ENCODE measurements around the gene ATG16L1. TPM values are rescaled to one million over a fixed set of nuclear protein-coding genes. Genes with fewer than 3 reads are reported as not detected.
A peak's percentile ranks its signal among the peaks of the same experiment; 100 is the strongest.

The ATG16L1 gene
- total RNA-seq, 2 experiments from 2014 or later, result 27.0 to 30.5 TPM

DNA sequence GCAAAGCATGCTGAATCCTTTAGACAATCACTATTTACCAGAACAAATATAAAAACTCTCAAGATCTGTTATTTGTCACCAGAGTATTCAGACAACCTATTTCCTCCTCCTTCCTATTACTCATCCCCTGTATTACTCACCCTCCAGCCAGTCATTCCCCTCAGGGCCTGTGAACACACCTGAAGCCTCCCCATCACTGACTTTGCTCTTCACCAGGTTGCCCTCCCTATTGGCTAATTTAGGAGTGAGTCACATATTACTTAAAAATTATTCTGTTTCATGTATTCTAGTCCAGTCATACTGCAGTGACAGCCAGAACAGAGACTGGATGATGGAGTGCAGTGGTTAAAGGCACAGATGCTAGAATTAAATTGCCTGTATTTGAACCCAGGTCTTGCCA lies 3.7 kb upstream of the ATG16L1 start:
- intact Hi-C loops (cut with micrococcal nuclease), result loop anchor here (1.0 to 10.0 kb wide), 6 partner anchors 13 to 695 kb away; partner anchors contain the start of genes EIF4E2 and TIGD1
- DNase-seq, result peak; percentile 82
- Mint-ChIP-seq H3K4me1 (ENCODE audit: low read depth) (peaks cover 50% of the 10 kb centered on the region), H3K27me3 (no peaks in the 10 kb centered on the region), H3K27ac (peak overlapping the region; percentile 95), H3K36me3 (no peaks in the 10 kb centered on the region), H3K9me3 (no peaks in the 10 kb centered on the region), H3K4me3 (peak overlapping the region; percentile 48)
- CTCF ChIA-PET, result no interaction called here
- POLR2A ChIA-PET, result no interaction called here

DNA sequence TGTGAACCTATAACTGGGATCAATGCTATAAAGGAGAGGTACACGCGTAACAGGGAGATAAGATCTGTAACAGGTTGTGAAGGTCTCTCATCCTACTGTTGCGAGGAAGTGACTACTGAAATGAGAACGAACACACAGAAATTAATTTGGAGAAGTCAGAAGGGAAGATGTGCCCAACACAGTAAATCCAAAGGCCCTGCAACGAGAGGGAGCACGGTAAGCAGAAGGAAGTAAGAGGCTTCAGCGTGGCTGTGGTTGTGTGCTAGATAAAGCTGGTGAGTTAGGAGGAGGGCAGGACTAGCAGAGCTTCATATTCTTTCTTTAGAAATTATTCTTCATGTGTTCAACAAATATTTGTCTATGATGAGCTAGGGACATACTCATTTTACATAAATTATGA lies 2.5 kb upstream of the ATG16L1 start:
- H3K9me3 Mint-ChIP-seq, result no peaks in the 10 kb centered on the region
- intact Hi-C loops (cut with micrococcal nuclease), result loop anchor here (5.0 to 10.0 kb wide), 2 partner anchors 354 to 697 kb away; partner anchors contain the start of genes EIF4E2 and TIGD1
- peak overlapping the region; percentile 71 for H3K27ac Mint-ChIP-seq
- H3K4me1 Mint-ChIP-seq (ENCODE audit: low read depth), result peaks cover 56% of the 10 kb centered on the region
- CTCF ChIA-PET, result interaction anchor here (0.9 to 1.9 kb wide), 5 partner anchors 166 to 289 kb away, joined by 3 to 4 read pairs (median 4); no protein-coding TSS in a partner anchor
- DNase-seq, result no peak
- H3K4me3 Mint-ChIP-seq, result peak overlapping the region; percentile 10
- peaks cover 5% of the 10 kb centered on the region for H3K36me3 Mint-ChIP-seq
- H3K27me3 Mint-ChIP-seq, result no peaks in the 10 kb centered on the region
- POLR2A ChIA-PET, result interaction anchor here (0.6 to 4.3 kb wide), 2 partner anchors 166 to 188 kb away, joined by 3 to 23 read pairs; partner anchors contain the start of gene INPP5D

DNA sequence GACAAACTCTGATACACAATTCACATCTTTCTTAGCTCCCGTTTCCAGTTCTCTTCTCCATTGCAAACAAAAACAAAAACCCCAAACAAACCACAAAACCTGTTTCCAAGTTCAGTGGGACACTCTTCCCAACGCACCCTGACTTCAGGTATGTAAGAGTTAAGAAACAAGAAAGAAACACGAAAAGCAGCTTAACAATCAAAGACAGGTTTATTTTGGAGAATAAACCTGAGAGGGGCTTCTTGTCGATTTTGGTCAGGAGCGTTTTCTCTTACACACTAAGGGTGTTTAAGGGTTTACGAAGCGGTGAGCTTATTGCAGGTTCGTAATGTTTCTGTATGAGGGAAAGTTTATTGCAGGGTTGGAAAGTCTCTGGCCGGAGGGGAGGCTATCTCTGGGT lies 905 bp upstream of the ATG16L1 start:
- ChIA-PET CTCF (interaction anchor here (1.1 to 3.2 kb wide), 14 partner anchors 9 to 637 kb away, joined by 3 to 31 read pairs (median 4); partner anchors contain the start of gene INPP5D), POLR2A (interaction anchor here (0.7 to 4.3 kb wide), 6 partner anchors 16 to 633 kb away, joined by 3 to 23 read pairs (median 3); partner anchors contain the start of gene INPP5D)
- DNase-seq, result no peak
- intact Hi-C loops (cut with micrococcal nuclease), result loop anchor here (2.0 to 5.0 kb wide), 4 partner anchors 108 to 553 kb away; partner anchors contain the start of gene GIGYF2
- H3K27me3 Mint-ChIP-seq, result no peaks in the 10 kb centered on the region
- peaks cover 10% of the 10 kb centered on the region for H3K36me3 Mint-ChIP-seq
- peaks cover 62% of the 10 kb centered on the region for H3K4me1 Mint-ChIP-seq (ENCODE audit: low read depth)
- peak overlapping the region; percentile 96 for H3K27ac Mint-ChIP-seq
- peak overlapping the region; percentile 91 for H3K4me3 Mint-ChIP-seq
- no peaks in the 10 kb centered on the region for H3K9me3 Mint-ChIP-seq

DNA sequence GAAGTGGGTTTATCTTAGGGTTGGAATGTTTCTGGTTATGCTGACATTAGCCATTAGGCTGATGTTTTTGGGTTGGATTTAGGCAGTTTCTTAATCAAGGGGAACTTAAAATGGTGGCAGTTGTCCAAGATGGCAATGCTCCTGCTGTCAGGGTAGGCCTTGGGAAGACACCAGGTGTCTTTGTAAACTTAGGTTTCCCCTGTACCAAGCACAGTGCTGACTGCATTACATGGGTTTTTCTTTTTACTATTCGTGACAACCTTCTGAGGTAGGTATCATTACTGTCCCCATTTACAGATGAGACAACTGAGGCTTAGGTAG lies 528 bp upstream of the ATG16L1 start:
- no peaks in the 10 kb centered on the region for H3K9me3 Mint-ChIP-seq
- H3K27ac Mint-ChIP-seq, result peak overlapping the region; percentile 96
- no peak for DNase-seq
- no peaks in the 10 kb centered on the region for H3K27me3 Mint-ChIP-seq
- H3K36me3 Mint-ChIP-seq, result peaks cover 10% of the 10 kb centered on the region
- ChIA-PET CTCF (interaction anchor here (0.9 to 3.2 kb wide), 15 partner anchors 9 to 638 kb away, joined by 3 to 31 read pairs (median 4); partner anchors contain the start of gene INPP5D), POLR2A (interaction anchor here (0.7 to 4.3 kb wide), 9 partner anchors 16 to 633 kb away, joined by 3 to 23 read pairs (median 3); partner anchors contain the start of gene INPP5D)
- intact Hi-C loops (cut with micrococcal nuclease), result loop anchor here (1.0 to 5.0 kb wide), 9 partner anchors 17 to 645 kb away; partner anchors contain the start of gene GIGYF2
- H3K4me3 Mint-ChIP-seq, result peak overlapping the region; percentile 91
- peaks cover 66% of the 10 kb centered on the region for H3K4me1 Mint-ChIP-seq (ENCODE audit: low read depth)

DNA sequence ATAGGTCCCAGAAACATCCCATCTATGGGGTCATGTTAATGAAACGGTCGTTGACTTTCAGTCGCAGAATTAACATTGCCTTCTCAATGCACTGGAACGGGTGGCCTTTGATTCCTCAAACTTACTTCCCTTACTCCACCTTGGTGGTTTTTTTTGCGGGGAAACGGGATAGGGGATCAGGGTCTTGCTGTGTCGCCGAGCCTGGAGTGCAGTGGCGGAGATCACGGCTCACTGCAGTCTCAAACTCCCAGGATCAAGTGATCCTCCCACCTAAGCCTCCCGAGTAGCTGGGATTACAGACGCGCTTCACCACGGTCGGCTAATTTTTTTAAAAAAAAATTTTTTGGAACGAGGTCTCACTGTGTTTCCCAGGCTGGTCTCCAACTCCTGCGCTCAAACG lies 754 bp downstream of the ATG16L1 start:
- CTCF ChIA-PET, result interaction anchor here (1.2 to 3.2 kb wide), 10 partner anchors 9 to 192 kb away, joined by 3 to 31 read pairs (median 10); partner anchors contain the start of gene INPP5D
- Mint-ChIP-seq H3K4me1 (ENCODE audit: low read depth) (peaks cover 63% of the 10 kb centered on the region), H3K27ac (peak overlapping the region; percentile 96), H3K36me3 (peaks cover 16% of the 10 kb centered on the region), H3K27me3 (no peaks in the 10 kb centered on the region), H3K9me3 (no peaks in the 10 kb centered on the region), H3K4me3 (peak overlapping the region; percentile 91)
- POLR2A ChIA-PET, result interaction anchor here (0.8 to 4.3 kb wide), 4 partner anchors 16 to 191 kb away, joined by 3 to 23 read pairs (median 12); partner anchors contain the start of gene INPP5D
- no peak for DNase-seq
- intact Hi-C loops (cut with micrococcal nuclease), result loop anchor here (5.0 kb wide), 2 partner anchors 415 to 555 kb away; partner anchors contain the start of gene GIGYF2

DNA sequence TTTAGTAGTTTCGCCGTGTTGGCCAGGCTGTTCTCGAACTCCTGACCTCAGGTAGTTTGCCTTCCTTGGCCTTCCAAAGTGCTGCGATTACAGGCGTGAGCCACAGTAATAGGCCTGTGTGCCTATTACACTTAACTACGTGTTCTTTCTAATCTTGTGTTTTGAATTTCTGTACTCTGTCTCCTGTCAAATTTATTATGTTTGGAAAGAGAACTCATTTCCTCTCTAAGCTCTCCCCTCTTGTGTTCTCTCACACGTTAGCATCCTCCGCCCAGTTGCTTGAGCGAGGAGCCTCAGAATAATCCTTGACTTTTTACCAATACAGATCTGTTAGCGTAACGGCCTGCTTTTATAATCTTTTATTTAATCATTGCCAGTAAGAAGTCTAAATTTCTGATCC lies 3.7 kb downstream of the ATG16L1 start:
- CTCF ChIA-PET, result no interaction called here

DNA sequence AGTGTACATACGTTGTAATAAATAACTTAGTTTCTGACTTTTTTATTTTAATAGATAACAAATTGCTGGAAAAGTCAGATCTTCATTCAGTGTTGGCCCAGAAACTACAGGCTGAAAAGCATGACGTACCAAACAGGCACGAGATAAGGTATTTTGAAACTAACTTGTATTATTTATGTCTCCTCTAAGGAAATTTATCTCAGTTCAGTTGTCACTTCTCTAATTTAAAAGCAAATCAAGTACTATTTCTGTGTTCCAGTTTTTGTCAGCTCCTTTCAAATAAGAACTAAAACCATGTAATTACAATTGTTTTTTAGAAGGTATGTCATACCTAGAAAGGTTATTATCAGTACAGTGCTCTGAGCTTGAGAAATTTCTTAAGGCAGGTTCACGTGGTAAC lies 4.6 kb downstream of the ATG16L1 start:
- Mint-ChIP-seq H3K4me3 (no peak overlapping the region), H3K4me1 (ENCODE audit: low read depth) (peaks cover 56% of the 10 kb centered on the region), H3K27ac (no peak overlapping the region), H3K36me3 (peaks cover 45% of the 10 kb centered on the region), H3K27me3 (no peaks in the 10 kb centered on the region), H3K9me3 (no peaks in the 10 kb centered on the region)
- ChIA-PET CTCF (no interaction called here), POLR2A (interaction anchor here (0.9 kb wide), 1 partner anchor 32 kb away, joined by 3 read pairs; no protein-coding TSS in a partner anchor)
- intact Hi-C loops (cut with micrococcal nuclease), result no loop called here
- DNase-seq, result no peak

More for the DNA sequence above, 3.7 kb downstream of the ATG16L1 start:
- no peak overlapping the region for H3K4me3 Mint-ChIP-seq
- POLR2A ChIA-PET, result no interaction called here
- no peaks in the 10 kb centered on the region for H3K9me3 Mint-ChIP-seq
- H3K4me1 Mint-ChIP-seq (ENCODE audit: low read depth), result peaks cover 60% of the 10 kb centered on the region
- no peak for DNase-seq
- H3K27me3 Mint-ChIP-seq, result no peaks in the 10 kb centered on the region
- no peak overlapping the region for H3K27ac Mint-ChIP-seq
- intact Hi-C loops (cut with micrococcal nuclease), result no loop called here
- H3K36me3 Mint-ChIP-seq, result peaks cover 40% of the 10 kb centered on the region

DNA sequence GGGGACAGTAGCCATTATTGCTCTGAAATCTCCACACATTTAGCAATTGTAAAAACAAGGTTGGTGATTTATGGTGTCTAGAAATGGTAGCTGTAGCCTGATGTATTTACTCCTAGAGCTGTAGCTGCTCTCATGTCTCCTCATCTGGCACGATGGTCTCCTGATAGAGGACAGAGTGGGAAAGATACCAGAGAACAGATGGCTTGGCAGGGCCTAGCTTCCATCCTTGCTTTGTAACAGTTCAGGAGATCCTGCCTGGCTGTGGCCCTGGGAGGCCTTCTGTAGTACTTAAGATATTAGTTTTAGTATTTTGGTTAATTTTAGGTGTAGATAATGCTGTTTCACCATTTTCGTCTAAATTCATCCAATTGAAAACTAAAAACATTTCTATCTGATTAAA lies 6.7 kb downstream of the ATG16L1 start:
- intact Hi-C loops (cut with micrococcal nuclease), result no loop called here
- no peak for DNase-seq
- H3K27me3 Mint-ChIP-seq, result no peaks in the 10 kb centered on the region
- POLR2A ChIA-PET, result no interaction called here
- CTCF ChIA-PET, result no interaction called here
- no peak overlapping the region for H3K4me3 Mint-ChIP-seq
- no peaks in the 10 kb centered on the region for H3K9me3 Mint-ChIP-seq
- H3K36me3 Mint-ChIP-seq, result peaks cover 65% of the 10 kb centered on the region
- H3K27ac Mint-ChIP-seq, result no peak overlapping the region
- H3K4me1 Mint-ChIP-seq (ENCODE audit: low read depth), result peaks cover 67% of the 10 kb centered on the region

DNA sequence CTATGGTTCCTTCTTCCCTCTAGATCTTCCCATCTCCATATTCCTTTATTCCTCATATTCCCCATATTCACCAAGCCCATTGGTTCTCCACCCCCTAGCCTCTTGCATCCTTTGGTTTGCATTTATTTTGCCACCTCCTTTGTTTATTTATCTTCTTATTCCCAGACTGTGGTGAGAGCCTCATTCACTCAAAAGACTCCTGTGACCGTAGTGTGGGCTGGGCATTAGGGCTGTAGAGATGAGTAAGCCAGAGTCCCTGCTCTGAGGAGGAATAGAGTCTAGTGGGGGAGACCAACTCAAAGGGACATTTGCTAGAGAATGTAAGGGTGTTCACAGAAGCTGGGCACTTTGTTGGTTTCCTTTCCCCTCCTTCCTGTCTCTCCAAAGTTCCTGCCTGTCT lies 8.3 kb downstream of the ATG16L1 start:
- peaks cover 66% of the 10 kb centered on the region for H3K36me3 Mint-ChIP-seq

DNA sequence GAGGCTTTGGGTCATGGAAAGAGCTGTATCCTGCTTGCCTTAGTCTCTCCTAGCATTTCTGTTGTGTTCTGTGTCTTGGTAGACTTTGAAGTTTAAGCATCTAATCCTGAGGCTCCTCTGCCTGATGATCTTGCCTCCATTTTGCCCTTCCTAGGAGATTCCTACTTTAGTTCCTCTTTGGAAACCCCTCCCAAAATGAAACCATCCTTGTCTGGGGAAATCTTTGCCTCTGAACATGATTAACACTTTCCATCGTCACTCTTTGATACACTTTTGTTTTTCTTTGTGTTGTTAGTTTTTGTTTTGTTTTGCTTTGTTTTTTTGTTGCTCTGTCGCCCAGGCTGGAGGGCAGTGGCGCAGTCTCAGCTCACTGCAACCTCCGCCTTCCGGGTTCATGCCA lies 9.2 kb downstream of the ATG16L1 start:
- DNase-seq, result no peak
- Mint-ChIP-seq H3K36me3 (peaks cover 67% of the 10 kb centered on the region), H3K27ac (peak overlapping the region; percentile 61), H3K4me3 (no peak overlapping the region), H3K4me1 (ENCODE audit: low read depth) (peaks cover 48% of the 10 kb centered on the region), H3K9me3 (no peaks in the 10 kb centered on the region), H3K27me3 (no peaks in the 10 kb centered on the region)
- ChIA-PET POLR2A (no interaction called here), CTCF (interaction anchor here (1.2 kb wide), 1 partner anchor 9 kb away, joined by 6 read pairs; the partner anchor contains the start of gene ATG16L1)
- intact Hi-C loops (cut with micrococcal nuclease), result loop anchor here (10.0 kb wide), 1 partner anchor 594 kb away; the partner anchor contains the start of gene HJURP

More for the DNA sequence above, 8.3 kb downstream of the ATG16L1 start:
- ChIA-PET CTCF (no interaction called here), POLR2A (interaction anchor here (0.6 kb wide), 1 partner anchor 1242 kb away, joined by 4 read pairs; no protein-coding TSS in a partner anchor)
- Mint-ChIP-seq H3K27me3 (no peaks in the 10 kb centered on the region), H3K9me3 (no peaks in the 10 kb centered on the region), H3K4me3 (no peak overlapping the region), H3K4me1 (ENCODE audit: low read depth) (peaks cover 55% of the 10 kb centered on the region), H3K27ac (peak overlapping the region; percentile 61)
- DNase-seq, result no peak
- intact Hi-C loops (cut with micrococcal nuclease), result loop anchor here (10.0 kb wide), 1 partner anchor 595 kb away; the partner anchor contains the start of gene HJURP

DNA sequence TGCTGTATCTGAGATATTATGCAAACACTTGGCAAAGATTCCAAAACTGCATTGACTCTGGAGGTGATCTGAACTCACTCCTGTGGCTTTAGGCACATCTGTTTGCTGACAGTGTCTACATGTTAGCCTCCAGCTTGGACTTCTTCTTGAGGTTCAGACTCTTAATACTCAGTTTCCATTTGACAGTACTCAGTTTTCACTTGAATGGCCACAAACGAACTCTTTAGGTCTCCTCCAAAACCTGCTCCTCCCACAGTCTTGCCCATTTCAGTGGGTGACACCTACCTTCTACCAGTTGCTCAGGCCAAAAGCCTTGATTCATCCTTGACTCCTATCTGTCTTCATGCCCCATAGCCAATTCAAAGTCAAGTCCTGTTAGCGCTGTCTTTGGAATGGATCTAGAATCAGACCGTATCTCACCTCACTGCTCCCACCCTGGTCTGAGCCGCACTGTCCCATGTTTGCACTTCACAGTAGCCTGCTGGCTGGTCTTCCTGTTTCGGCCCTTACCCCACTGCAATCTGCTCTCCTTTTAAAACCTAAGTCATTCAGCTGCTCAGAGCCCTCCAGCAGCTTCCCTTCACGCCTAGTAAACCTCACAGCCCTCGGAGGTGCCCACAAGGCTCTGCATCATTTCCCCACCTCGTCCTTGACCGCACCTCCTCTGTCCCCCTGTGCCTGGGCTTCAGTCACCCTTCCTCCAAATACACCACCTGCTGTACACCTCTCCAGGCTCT lies 10.5 kb downstream of the ATG16L1 start:
- peak overlapping the region; percentile 14 for H3K27ac Mint-ChIP-seq
- H3K4me1 Mint-ChIP-seq (ENCODE audit: low read depth), result peaks cover 53% of the 10 kb centered on the region
- H3K4me3 Mint-ChIP-seq, result no peak overlapping the region
- intact Hi-C loops (cut with micrococcal nuclease), result loop anchor here (10.0 kb wide), 1 partner anchor 593 kb away; the partner anchor contains the start of gene HJURP
- POLR2A ChIA-PET, result no interaction called here
- CTCF ChIA-PET, result interaction anchor here (1.2 kb wide), 2 partner anchors 10 to 201 kb away, joined by 3 to 6 read pairs; partner anchors contain the start of gene ATG16L1
- DNase-seq, result no peak
- no peaks in the 10 kb centered on the region for H3K27me3 Mint-ChIP-seq
- no peaks in the 10 kb centered on the region for H3K9me3 Mint-ChIP-seq
- H3K36me3 Mint-ChIP-seq, result peaks cover 74% of the 10 kb centered on the region

DNA sequence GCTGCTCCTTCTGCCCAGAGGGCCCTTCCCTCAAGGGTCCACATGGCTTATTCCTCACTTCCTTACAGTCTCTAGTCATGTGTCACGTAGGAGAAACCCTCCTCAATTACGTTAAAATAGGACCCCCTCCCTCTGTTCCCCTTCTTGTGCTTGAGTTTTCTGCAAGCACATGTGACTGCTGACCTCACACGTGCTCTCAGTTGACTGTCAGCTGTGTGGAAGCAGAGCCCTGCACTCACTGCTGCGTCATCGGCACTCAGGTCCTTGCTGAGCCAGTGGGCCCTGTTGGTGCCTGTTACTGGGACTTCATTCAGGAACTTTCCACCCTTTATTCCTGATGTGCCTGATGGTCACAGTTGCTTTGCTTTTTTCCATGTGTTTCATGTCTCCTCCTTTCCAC lies 11.1 kb downstream of the ATG16L1 start:
- no peaks in the 10 kb centered on the region for H3K9me3 Mint-ChIP-seq
- H3K36me3 Mint-ChIP-seq, result peaks cover 68% of the 10 kb centered on the region
- ChIA-PET POLR2A (no interaction called here), CTCF (interaction anchor here (1.2 kb wide), 1 partner anchor 201 kb away, joined by 3 read pairs; no protein-coding TSS in a partner anchor)
- H3K4me1 Mint-ChIP-seq (ENCODE audit: low read depth), result peaks cover 57% of the 10 kb centered on the region
- peak overlapping the region; percentile 14 for H3K27ac Mint-ChIP-seq
- no peak for DNase-seq
- intact Hi-C loops (cut with micrococcal nuclease), result loop anchor here (10.0 kb wide), 1 partner anchor 592 kb away; the partner anchor contains the start of gene HJURP
- no peak overlapping the region for H3K4me3 Mint-ChIP-seq
- H3K27me3 Mint-ChIP-seq, result no peaks in the 10 kb centered on the region

Measured in activated CD4-positive, alpha-beta memory T cell treated with anti-CD3 and anti-CD28 coated beads for 36 hours (primary cell).